ENCODE results near the gene PXDN. TPM values are rescaled to one million over a fixed set of nuclear protein-coding genes. Genes with fewer than 3 reads are reported as not detected.

PXDN gene
- total and polyA plus RNA-seq, 2 donors (not counting 1 experiment from before 2014, with no cell fraction given): 0.21 to 1.4 TPM

DNA sequence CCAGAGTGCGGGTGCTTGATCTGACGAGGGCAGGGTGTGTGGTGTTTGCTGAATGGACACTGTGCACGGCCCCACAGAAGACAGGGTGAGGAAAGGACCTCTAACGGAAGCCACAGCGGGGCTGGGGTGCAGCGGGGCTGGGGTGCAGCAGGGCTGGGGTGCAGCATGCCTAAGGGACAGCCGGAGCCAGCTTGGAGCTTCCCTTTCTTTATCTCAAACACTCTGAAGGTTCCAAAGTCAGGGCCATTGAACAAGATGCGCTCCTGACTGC lies 35.0 kb downstream of the PXDN start:
- H3K27ac ChIP-seq (ENCODE audit: low read length in 2 of 2): no peak overlapping the region
- DNase-seq (no peak), ATAC-seq (ENCODE audit: low read depth) (no peak)
- H3K27me3 Mint-ChIP-seq: peaks cover 9% of the 10 kb centered on the region
- no peak overlapping the region for H3K4me2 ChIP-seq (replicated peaks; ENCODE audit: low read depth, low read length, poor library complexity, severe bottlenecking)
- POLR2A ChIA-PET: no interaction called here
- H3K27ac Mint-ChIP-seq: no peak overlapping the region
- H3K4me1 Mint-ChIP-seq: peaks cover 7% of the 10 kb centered on the region
- no peak overlapping the region for H2AFZ ChIP-seq (ENCODE audit: insufficient read depth, low read depth, low read length, poor library complexity, severe bottlenecking)
- no peak overlapping the region for H3K4me3 ChIP-seq (ENCODE audit: control extremely low read depth in 1 of 5, extremely low read depth in 1 of 5, insufficient read depth in 1 of 5, low read depth in 2 of 5, low read length in 4 of 5)
- H3K4me3 Mint-ChIP-seq: no peak overlapping the region
- H3K9ac ChIP-seq (ENCODE audit: low read length): no peak overlapping the region
- peaks cover 0 to 3% (median 0%) of the 10 kb centered on the region in 4 experiments for H3K27me3 ChIP-seq (replicated peaks in 1 of 4; ENCODE audit: control extremely low read depth in 1 of 4, control insufficient read depth in 3 of 4, insufficient read depth in 4 of 4, low read length in 3 of 4)
- TF ChIP-seq, protein P1, sequence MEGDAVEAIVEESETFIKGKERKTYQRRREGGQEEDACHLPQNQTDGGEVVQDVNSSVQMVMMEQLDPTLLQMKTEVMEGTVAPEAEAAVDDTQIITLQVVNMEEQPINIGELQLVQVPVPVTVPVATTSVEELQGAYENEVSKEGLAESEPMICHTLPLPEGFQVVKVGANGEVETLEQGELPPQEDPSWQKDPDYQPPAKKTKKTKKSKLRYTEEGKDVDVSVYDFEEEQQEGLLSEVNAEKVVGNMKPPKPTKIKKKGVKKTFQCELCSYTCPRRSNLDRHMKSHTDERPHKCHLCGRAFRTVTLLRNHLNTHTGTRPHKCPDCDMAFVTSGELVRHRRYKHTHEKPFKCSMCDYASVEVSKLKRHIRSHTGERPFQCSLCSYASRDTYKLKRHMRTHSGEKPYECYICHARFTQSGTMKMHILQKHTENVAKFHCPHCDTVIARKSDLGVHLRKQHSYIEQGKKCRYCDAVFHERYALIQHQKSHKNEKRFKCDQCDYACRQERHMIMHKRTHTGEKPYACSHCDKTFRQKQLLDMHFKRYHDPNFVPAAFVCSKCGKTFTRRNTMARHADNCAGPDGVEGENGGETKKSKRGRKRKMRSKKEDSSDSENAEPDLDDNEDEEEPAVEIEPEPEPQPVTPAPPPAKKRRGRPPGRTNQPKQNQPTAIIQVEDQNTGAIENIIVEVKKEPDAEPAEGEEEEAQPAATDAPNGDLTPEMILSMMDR (IDR thresholded peaks at IDR 0.05): no peak
- no peaks in the 10 kb centered on the region for H3K36me3 ChIP-seq (replicated peaks in 1 of 2; ENCODE audit: control extremely low read depth in 1 of 2, control insufficient read depth in 1 of 2, extremely low read depth in 1 of 2, insufficient read depth in 2 of 2, low read length in 1 of 2)
- CTCF ChIA-PET: no interaction called here
- peaks cover 0 to 6% of the 10 kb centered on the region in 2 donors for H3K4me1 ChIP-seq (ENCODE audit: control insufficient read depth in 2 of 2, insufficient read depth in 2 of 2, low read length in 2 of 2)
- H4K20me1 ChIP-seq (ENCODE audit: control insufficient read depth, insufficient read depth, low read length, poor library complexity, severe bottlenecking): no peaks in the 10 kb centered on the region
- H3K9me3 ChIP-seq (ENCODE audit: control extremely low read depth in 1 of 3, control insufficient read depth in 2 of 3, insufficient read depth in 1 of 3, low read length in 2 of 3): peaks cover 0 to 10% (median 0%) of the 10 kb centered on the region in 3 donors
- 78% methylated on average over 5 of the region's 8 CpGs for WGBS (ENCODE audit: insufficient coverage)
- H3K9me3 Mint-ChIP-seq (ENCODE audit: insufficient read depth): no peaks in the 10 kb centered on the region
- H3K79me2 ChIP-seq (ENCODE audit: control insufficient read depth, insufficient read depth, low read length): no peaks in the 10 kb centered on the region
- intact Hi-C loops (cut with micrococcal nuclease): no loop called here

DNA sequence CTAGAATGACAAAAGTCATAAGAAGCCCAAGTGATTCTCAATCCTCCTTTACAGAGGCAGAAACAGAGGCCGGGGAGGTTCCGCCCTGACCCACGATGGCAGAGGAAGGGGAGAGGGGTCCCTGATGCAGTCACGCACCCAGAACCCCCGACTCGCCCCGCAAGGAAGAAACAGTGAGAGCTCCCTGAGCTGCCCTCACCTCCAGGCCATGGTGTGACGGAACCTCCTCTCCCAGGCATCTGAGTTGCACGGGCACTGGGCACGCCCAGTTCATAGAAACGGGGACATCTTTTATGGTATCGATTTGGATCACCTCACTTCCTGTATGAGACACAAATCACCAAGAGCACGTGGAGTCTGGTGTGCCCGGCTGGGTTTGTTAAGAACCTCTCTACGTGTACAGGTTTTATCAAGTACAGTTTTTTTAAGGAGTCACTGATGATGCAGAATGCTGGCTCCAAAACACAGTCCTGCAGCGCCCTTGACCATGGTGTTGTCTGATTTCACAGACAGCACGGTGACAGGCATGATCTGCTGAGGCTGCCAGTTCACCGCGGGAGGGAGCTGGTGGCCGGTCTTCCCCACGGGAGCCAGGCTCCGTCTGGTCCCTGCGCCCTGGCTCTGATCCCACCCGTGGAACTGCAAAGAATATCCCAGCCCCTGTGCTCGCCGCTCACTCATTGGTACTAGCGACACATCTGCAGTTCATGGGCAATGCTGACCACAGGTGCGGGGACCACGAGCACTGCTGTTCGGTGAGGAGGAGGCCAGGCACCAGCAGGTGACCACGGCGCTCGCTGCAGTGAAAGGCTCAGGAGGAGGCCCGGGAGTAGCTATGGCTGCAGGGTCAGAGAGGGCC lies 35.6 kb downstream of the PXDN start:
- H3K27me3 ChIP-seq (replicated peaks in 1 of 4; ENCODE audit: control extremely low read depth in 1 of 4, control insufficient read depth in 3 of 4, insufficient read depth in 4 of 4, low read length in 3 of 4): no peaks in the 10 kb centered on the region
- peaks cover 0 to 10% (median 0%) of the 10 kb centered on the region in 3 donors for H3K9me3 ChIP-seq (ENCODE audit: control extremely low read depth in 1 of 3, control insufficient read depth in 2 of 3, insufficient read depth in 1 of 3, low read length in 2 of 3)
- no peak overlapping the region for H3K27ac ChIP-seq (ENCODE audit: low read length in 2 of 2)
- no peak for DNase-seq
- H3K4me1 Mint-ChIP-seq: peaks cover 7% of the 10 kb centered on the region
- POLR2A ChIA-PET: no interaction called here
- H2AFZ ChIP-seq (ENCODE audit: insufficient read depth, low read depth, low read length, poor library complexity, severe bottlenecking): no peak overlapping the region
- H3K79me2 ChIP-seq (ENCODE audit: control insufficient read depth, insufficient read depth, low read length): no peaks in the 10 kb centered on the region
- TF ChIP-seq EZH2 (IDR thresholded peaks at IDR 0.05; ENCODE audit: borderline replicate concordance, insufficient read depth, low read depth, low read length, poor library complexity, severe bottlenecking): no peak
- TF ChIP-seq, protein P1 (IDR thresholded peaks at IDR 0.05): no peak
- ATAC-seq (ENCODE audit: low read depth): no peak
- no peak overlapping the region for H3K9ac ChIP-seq (ENCODE audit: low read length)
- no peaks in the 10 kb centered on the region for H4K20me1 ChIP-seq (ENCODE audit: control insufficient read depth, insufficient read depth, low read length, poor library complexity, severe bottlenecking)
- H3K4me3 Mint-ChIP-seq: no peak overlapping the region
- CTCF ChIA-PET: no interaction called here
- no peak overlapping the region for H3K4me2 ChIP-seq (replicated peaks; ENCODE audit: low read depth, low read length, poor library complexity, severe bottlenecking)
- no peaks in the 10 kb centered on the region for H3K36me3 ChIP-seq (replicated peaks in 1 of 2; ENCODE audit: control extremely low read depth in 1 of 2, control insufficient read depth in 1 of 2, extremely low read depth in 1 of 2, insufficient read depth in 2 of 2, low read length in 1 of 2)
- intact Hi-C loops (cut with micrococcal nuclease): no loop called here
- H3K27me3 Mint-ChIP-seq: peaks cover 4% of the 10 kb centered on the region
- no peak overlapping the region for H3K4me3 ChIP-seq (ENCODE audit: control extremely low read depth in 1 of 5, extremely low read depth in 1 of 5, insufficient read depth in 1 of 5, low read depth in 2 of 5, low read length in 4 of 5)
- no peak overlapping the region for H3K27ac Mint-ChIP-seq
- H3K9me3 Mint-ChIP-seq (ENCODE audit: insufficient read depth): no peaks in the 10 kb centered on the region
- peaks cover 0 to 6% of the 10 kb centered on the region in 2 donors for H3K4me1 ChIP-seq (ENCODE audit: control insufficient read depth in 2 of 2, insufficient read depth in 2 of 2, low read length in 2 of 2)
- 87% methylated on average over 32 of the region's 34 CpGs for WGBS (ENCODE audit: insufficient coverage)
